Measurements from ENCODE around the gene GPR55. TPM values are rescaled to one million over a fixed set of nuclear protein-coding genes. Genes with fewer than 3 reads are reported as not detected.

The GPR55 gene
- total RNA-seq, 1 donor from 2014 or later, result not detected

GRCh38 chr2:230942371-230942770 is 17.3 kb upstream of the GPR55 start:
- TF ChIP-seq, protein P1, sequence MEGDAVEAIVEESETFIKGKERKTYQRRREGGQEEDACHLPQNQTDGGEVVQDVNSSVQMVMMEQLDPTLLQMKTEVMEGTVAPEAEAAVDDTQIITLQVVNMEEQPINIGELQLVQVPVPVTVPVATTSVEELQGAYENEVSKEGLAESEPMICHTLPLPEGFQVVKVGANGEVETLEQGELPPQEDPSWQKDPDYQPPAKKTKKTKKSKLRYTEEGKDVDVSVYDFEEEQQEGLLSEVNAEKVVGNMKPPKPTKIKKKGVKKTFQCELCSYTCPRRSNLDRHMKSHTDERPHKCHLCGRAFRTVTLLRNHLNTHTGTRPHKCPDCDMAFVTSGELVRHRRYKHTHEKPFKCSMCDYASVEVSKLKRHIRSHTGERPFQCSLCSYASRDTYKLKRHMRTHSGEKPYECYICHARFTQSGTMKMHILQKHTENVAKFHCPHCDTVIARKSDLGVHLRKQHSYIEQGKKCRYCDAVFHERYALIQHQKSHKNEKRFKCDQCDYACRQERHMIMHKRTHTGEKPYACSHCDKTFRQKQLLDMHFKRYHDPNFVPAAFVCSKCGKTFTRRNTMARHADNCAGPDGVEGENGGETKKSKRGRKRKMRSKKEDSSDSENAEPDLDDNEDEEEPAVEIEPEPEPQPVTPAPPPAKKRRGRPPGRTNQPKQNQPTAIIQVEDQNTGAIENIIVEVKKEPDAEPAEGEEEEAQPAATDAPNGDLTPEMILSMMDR (IDR thresholded peaks at IDR 0.05; ENCODE audit: insufficient read depth, low read depth, low read length), result no peak
- no peak for TF ChIP-seq EZH2 (IDR thresholded peaks at IDR 0.05; ENCODE audit: insufficient read depth, low read length)
- H3K36me3 ChIP-seq (ENCODE audit: insufficient read depth, low read length), result no peaks in the 10 kb centered on the region

DNA sequence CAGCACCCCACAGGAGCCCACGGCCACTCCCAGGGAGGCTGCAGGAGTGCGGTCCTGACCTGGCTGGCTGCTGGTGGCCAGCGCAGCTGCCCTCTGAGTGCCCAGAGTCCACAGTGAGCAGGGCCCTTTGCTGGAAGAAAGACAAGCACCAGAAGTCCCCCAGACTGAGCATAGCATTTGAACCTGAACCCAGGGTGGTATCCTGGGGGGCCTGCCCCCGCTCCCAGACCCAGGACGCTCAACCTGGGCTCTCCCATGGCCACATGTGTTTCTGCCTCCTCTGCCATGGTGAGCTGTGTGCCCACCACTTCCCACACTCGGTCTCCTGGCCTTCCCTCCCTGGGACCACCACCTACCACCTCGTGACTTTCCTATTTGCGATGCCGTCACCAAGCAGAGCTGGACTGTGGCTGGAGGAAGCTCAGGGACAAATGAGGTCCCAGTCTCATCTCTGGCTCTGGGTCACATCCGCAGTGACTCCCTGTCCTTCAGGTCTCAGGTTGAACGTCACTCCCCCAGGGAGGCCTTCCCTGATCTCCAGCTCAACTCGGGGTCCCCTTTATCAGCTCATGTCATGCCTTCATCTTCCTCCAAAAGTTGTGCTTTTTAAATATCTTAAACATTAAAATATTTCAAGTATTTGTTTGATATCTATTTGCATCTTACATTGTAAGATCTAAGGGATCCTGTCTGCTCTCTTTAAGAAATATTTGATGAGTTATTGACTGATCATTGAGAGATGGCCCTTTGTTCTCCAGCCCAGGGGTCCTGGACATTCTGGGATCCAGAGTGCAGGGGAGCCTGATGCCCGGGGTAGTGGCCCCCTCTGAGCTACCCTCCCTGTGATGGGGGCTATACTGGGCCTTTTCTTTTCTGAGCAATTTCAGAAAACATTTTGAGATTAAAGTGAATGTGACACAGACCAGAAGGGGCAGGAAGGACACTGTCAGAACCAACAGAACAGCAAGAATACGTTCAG is 16.4 kb upstream of the GPR55 start:
- no peak overlapping the region for H2AFZ ChIP-seq (ENCODE audit: low read depth, low read length)
- no peaks in the 10 kb centered on the region for H4K20me1 ChIP-seq (ENCODE audit: insufficient read depth, low read length)
- DNase-seq (ENCODE audit: low read depth), result no peak
- H3K4me3 Mint-ChIP-seq (ENCODE audit: unreplicated experiment), result no peak overlapping the region
- no peaks in the 10 kb centered on the region for H3K36me3 Mint-ChIP-seq (ENCODE audit: low read depth, unreplicated experiment)
- H3K27me3 ChIP-seq (ENCODE audit: insufficient read depth, low read length), result no peaks in the 10 kb centered on the region
- peaks cover 16% of the 10 kb centered on the region for H3K27me3 Mint-ChIP-seq (ENCODE audit: low read depth, unreplicated experiment)
- H3K4me1 Mint-ChIP-seq (ENCODE audit: low read depth, unreplicated experiment), result peaks cover 9% of the 10 kb centered on the region
- H3K9me3 ChIP-seq (ENCODE audit: insufficient read depth, low read depth, low read length), result peaks cover 4% of the 10 kb centered on the region
- no peaks in the 10 kb centered on the region for H3K4me1 ChIP-seq (ENCODE audit: insufficient read depth, low read length)
- no peaks in the 10 kb centered on the region for H3K79me2 ChIP-seq (ENCODE audit: insufficient read depth, low read length)
- H3K27ac Mint-ChIP-seq (ENCODE audit: unreplicated experiment), result no peak overlapping the region
- no peak overlapping the region for H3K9ac ChIP-seq (ENCODE audit: low read length)
- H3K4me3 ChIP-seq (ENCODE audit: insufficient read depth, low read depth, low read length), result no peak overlapping the region
- H3K4me2 ChIP-seq (ENCODE audit: low read length), result no peak overlapping the region
- TF ChIP-seq, protein P1 (IDR thresholded peaks at IDR 0.05; ENCODE audit: insufficient read depth, low read depth, low read length), result no peak
- TF ChIP-seq EZH2 (IDR thresholded peaks at IDR 0.05; ENCODE audit: insufficient read depth, low read length), result no peak
- FAIRE-seq, result no peak
- peaks cover 5% of the 10 kb centered on the region for H3K9me3 Mint-ChIP-seq (ENCODE audit: unreplicated experiment)
- H3K36me3 ChIP-seq (ENCODE audit: insufficient read depth, low read length), result no peaks in the 10 kb centered on the region
- H3K27ac ChIP-seq (ENCODE audit: low read depth, low read length), result no peak overlapping the region

More at GRCh38 chr2:230942371-230942770, 17.3 kb upstream of the GPR55 start:
- Histone ChIP-seq H3K4me2 (ENCODE audit: low read length) (no peak overlapping the region), H4K20me1 (ENCODE audit: insufficient read depth, low read length) (no peaks in the 10 kb centered on the region), H3K4me1 (ENCODE audit: insufficient read depth, low read length) (no peaks in the 10 kb centered on the region), H3K79me2 (ENCODE audit: insufficient read depth, low read length) (no peaks in the 10 kb centered on the region), H3K9me3 (ENCODE audit: insufficient read depth, low read depth, low read length) (no peaks in the 10 kb centered on the region), H2AFZ (ENCODE audit: low read depth, low read length) (no peak overlapping the region), H3K4me3 (ENCODE audit: insufficient read depth, low read depth, low read length) (no peak overlapping the region), H3K9ac (ENCODE audit: low read length) (no peak overlapping the region), H3K27me3 (ENCODE audit: insufficient read depth, low read length) (no peaks in the 10 kb centered on the region), H3K27ac (ENCODE audit: low read depth, low read length) (no peak overlapping the region)
- peaks cover 3% of the 10 kb centered on the region for H3K9me3 Mint-ChIP-seq (ENCODE audit: unreplicated experiment)
- H3K27ac Mint-ChIP-seq (ENCODE audit: unreplicated experiment), result no peak overlapping the region
- H3K4me1 Mint-ChIP-seq (ENCODE audit: low read depth, unreplicated experiment), result peaks cover 9% of the 10 kb centered on the region
- H3K4me3 Mint-ChIP-seq (ENCODE audit: unreplicated experiment), result no peak overlapping the region
- FAIRE-seq (no peak), DNase-seq (ENCODE audit: low read depth) (no peak)
- peaks cover 16% of the 10 kb centered on the region for H3K27me3 Mint-ChIP-seq (ENCODE audit: low read depth, unreplicated experiment)
- H3K36me3 Mint-ChIP-seq (ENCODE audit: low read depth, unreplicated experiment), result no peaks in the 10 kb centered on the region

GRCh38 chr2:230940471-230940815 is 15.4 kb upstream of the GPR55 start:
- Histone ChIP-seq H3K4me2 (ENCODE audit: low read length) (no peak overlapping the region), H3K4me3 (ENCODE audit: insufficient read depth, low read depth, low read length) (no peak overlapping the region), H3K9me3 (ENCODE audit: insufficient read depth, low read depth, low read length) (peaks cover 4% of the 10 kb centered on the region), H3K27ac (ENCODE audit: low read depth, low read length) (no peak overlapping the region), H4K20me1 (ENCODE audit: insufficient read depth, low read length) (no peaks in the 10 kb centered on the region), H3K27me3 (ENCODE audit: insufficient read depth, low read length) (no peaks in the 10 kb centered on the region), H2AFZ (ENCODE audit: low read depth, low read length) (no peak overlapping the region), H3K36me3 (ENCODE audit: insufficient read depth, low read length) (no peaks in the 10 kb centered on the region), H3K79me2 (ENCODE audit: insufficient read depth, low read length) (no peaks in the 10 kb centered on the region), H3K4me1 (ENCODE audit: insufficient read depth, low read length) (no peaks in the 10 kb centered on the region), H3K9ac (ENCODE audit: low read length) (no peak overlapping the region)
- TF ChIP-seq EZH2 (IDR thresholded peaks at IDR 0.05; ENCODE audit: insufficient read depth, low read length), result no peak
- TF ChIP-seq, protein P1 (IDR thresholded peaks at IDR 0.05; ENCODE audit: insufficient read depth, low read depth, low read length), result no peak
- no peak for DNase-seq (ENCODE audit: low read depth)
- no peak overlapping the region for H3K27ac Mint-ChIP-seq (ENCODE audit: unreplicated experiment)
- no peak for FAIRE-seq
- H3K27me3 Mint-ChIP-seq (ENCODE audit: low read depth, unreplicated experiment), result peaks cover 16% of the 10 kb centered on the region
- H3K4me1 Mint-ChIP-seq (ENCODE audit: low read depth, unreplicated experiment), result peaks cover 7% of the 10 kb centered on the region
- peaks cover 12% of the 10 kb centered on the region for H3K9me3 Mint-ChIP-seq (ENCODE audit: unreplicated experiment)
- H3K36me3 Mint-ChIP-seq (ENCODE audit: low read depth, unreplicated experiment), result no peaks in the 10 kb centered on the region
- no peak overlapping the region for H3K4me3 Mint-ChIP-seq (ENCODE audit: unreplicated experiment)

Data from astrocyte (in vitro differentiated cells and primary cell).